Ascending aorta (tissue), 2 donors: Measurements from ENCODE around the gene RFESD. TPM values are rescaled to one million over a fixed set of nuclear protein-coding genes. Genes with fewer than 3 reads are reported as not detected.
A peak's percentile ranks its signal among the peaks of the same experiment; 100 is the strongest.
"Not testable (repeated sequence)": the region's sequence is repeated elsewhere in the genome, so short reads cannot be mapped to it uniquely, and the experiment has no call there.

Experiments
- DNase-seq, 2 donors: peaks; one replicate each; pipeline ENCODE4 v3.0.0-alpha.2; 2019; ENCODE audit warnings: low spot score in 2 of 2
- H3K27ac ChIP-seq, 2 donors: fragments of 200-600 bp; sonication (generic); one replicate each; pipeline ENCODE4 v1.5.1; 2016 to 2017; ENCODE audit warnings: mild to moderate bottlenecking in 1 of 2
- H3K27me3 ChIP-seq: fragments of 200-600 bp; sonication (generic); one replicate; pipeline ENCODE4 v1.5.1; 2017
- H3K36me3 ChIP-seq, 2 donors: fragments of 200-600 bp; sonication (generic); one replicate each; pipeline ENCODE4 v1.5.1; 2016
- H3K4me1 ChIP-seq, 2 donors: fragments of 200-600 bp; sonication (generic); one replicate each; pipeline ENCODE4 v1.5.1; 2016 to 2017; ENCODE audit warnings: mild to moderate bottlenecking in 1 of 2
- H3K4me3 ChIP-seq, 2 donors: fragments of 200-600 bp; sonication (generic); one replicate each; pipeline ENCODE4 v1.5.1; 2016 to 2017; ENCODE audit warnings: mild to moderate bottlenecking in 1 of 2
- H3K9me3 ChIP-seq, 2 donors: fragments of 200-600 bp; sonication (generic); one replicate each; pipeline ENCODE4 v1.5.1; 2016
- CTCF ChIP-seq, 3 experiments: fragments of 200-600 bp in 2 of 3; fragments of 450-650 bp in 1 of 3; sonication (generic) in 2 of 3; IDR thresholded peaks; one replicate each; pipeline ENCODE4 v1.5.1; 2016 to 2019; ENCODE audit warnings: antibody characterized with exemption in 3 of 3, mild to moderate bottlenecking in 1 of 3, moderate library complexity in 1 of 3
- intact Hi-C: fragments of 100-400 bp; cut with DNase I; formaldehyde crosslinking; loops from one replicate; pipeline ENCODE4 v1.15.1; 2023
- total RNA-seq: library from RNA; depleted of rRNA; stranded (reverse); fragments of >200 nt; gene quantifications from one replicate; pipeline ENCODE4 v1.1.0, GENCODE V29; 2016

RFESD gene
- total RNA-seq, 1 donor from 2014 or later, result not detected

- intact Hi-C loops, result no loop called here
- Histone ChIP-seq H3K36me3 (no peaks in the 10 kb centered on the region), H3K4me1 (no peaks in the 10 kb centered on the region), H3K27me3 (no peaks in the 10 kb centered on the region), H3K27ac (no peak overlapping the region), H3K4me3 (no peak overlapping the region), H3K9me3 (no peaks in the 10 kb centered on the region)
- no peak for TF ChIP-seq CTCF (IDR thresholded peaks at IDR 0.05)
- DNase-seq, result no peak
Measured at GRCh38 chr5:95628933-95629332, 17.6 kb upstream of the RFESD start.

- intact Hi-C loops, result no loop called here
- no peaks in the 10 kb centered on the region for H3K36me3 ChIP-seq
- H3K9me3 ChIP-seq, result no peaks in the 10 kb centered on the region
- no peak overlapping the region for H3K4me3 ChIP-seq
- H3K4me1 ChIP-seq, result no peaks in the 10 kb centered on the region
- no peaks in the 10 kb centered on the region for H3K27me3 ChIP-seq
- DNase-seq, result no peak
- no peak overlapping the region for H3K27ac ChIP-seq
- no peak for TF ChIP-seq CTCF (IDR thresholded peaks at IDR 0.05)
Measured at GRCh38 chr5:95630394-95630917, 16.1 kb upstream of the RFESD start.

GRCh38 chr5:95631255-95631958 is 15.2 kb upstream of the RFESD start:
- no peaks in the 10 kb centered on the region for H3K9me3 ChIP-seq
- no peak overlapping the region for H3K4me3 ChIP-seq
- H3K4me1 ChIP-seq, result no peaks in the 10 kb centered on the region
- H3K36me3 ChIP-seq, result no peaks in the 10 kb centered on the region
- H3K27me3 ChIP-seq, result no peaks in the 10 kb centered on the region
- no peak overlapping the region for H3K27ac ChIP-seq
- DNase-seq, result no peak
- TF ChIP-seq CTCF (IDR thresholded peaks at IDR 0.05), result no peak
- intact Hi-C loops, result no loop called here

GRCh38 chr5:95631991-95632675 is 14.4 kb upstream of the RFESD start:
- intact Hi-C loops, result no loop called here
- Histone ChIP-seq H3K4me3 (no peak overlapping the region), H3K27me3 (no peaks in the 10 kb centered on the region), H3K27ac (no peak overlapping the region), H3K9me3 (no peaks in the 10 kb centered on the region), H3K4me1 (no peaks in the 10 kb centered on the region), H3K36me3 (no peaks in the 10 kb centered on the region)
- TF ChIP-seq CTCF (IDR thresholded peaks at IDR 0.05), result no peak
- peak; percentile 43 to 75 for DNase-seq

- DNase-seq, H3K27me3 ChIP-seq, intact Hi-C loops, H3K9me3 ChIP-seq, H3K4me1 ChIP-seq, H3K27ac ChIP-seq, H3K36me3 ChIP-seq, H3K4me3 ChIP-seq: not testable (repeated sequence)
Measured at GRCh38 chr5:95632942-95633341, 13.6 kb upstream of the RFESD start.

- H3K27ac ChIP-seq, result no peak overlapping the region
- H3K27me3 ChIP-seq, result no peaks in the 10 kb centered on the region
- no peaks in the 10 kb centered on the region for H3K9me3 ChIP-seq
- H3K4me3 ChIP-seq, result no peak overlapping the region
- intact Hi-C loops, result no loop called here
- no peaks in the 10 kb centered on the region for H3K4me1 ChIP-seq
- no peak for DNase-seq
- no peak for TF ChIP-seq CTCF (IDR thresholded peaks at IDR 0.05)
- no peaks in the 10 kb centered on the region for H3K36me3 ChIP-seq
Measured at GRCh38 chr5:95633671-95634070, 12.9 kb upstream of the RFESD start.
